Common myeloid progenitor, CD34-positive (primary cell): ENCODE data around the gene SGPP1.

Experiments used
- CTCF ChIA-PET: fragments of 350-600 bp; sonication (Branson Sonifier 250); formaldehyde crosslinking; loops from one replicate; lab custom pipeline; 2021; ENCODE audit warnings: antibody characterized with exemption; lab: Charles Lee
- POLR2A ChIA-PET: fragments of 350-600 bp; sonication (Branson Sonifier 250); formaldehyde crosslinking; loops from one replicate; lab custom pipeline; 2021; ENCODE audit warnings: antibody characterized with exemption; lab: Charles Lee
- DNase-seq, 3 donors: peaks; one replicate each; pipeline versions ENCODE4 v3.0.0 to v3.0.0-alpha.2; 2013
- H3K27ac ChIP-seq, 2 experiments: 1 replicate in 1 of 2; 2 replicates in 1 of 2; pipeline ENCODE4 v1.7.0; 2013; ENCODE audit warnings: inconsistent platforms in 2 of 2, low read length in 2 of 2, mild to moderate bottlenecking in 2 of 2, low read depth in 1 of 2, moderate library complexity in 1 of 2; ENCODE audit not compliant: severe bottlenecking in 2 of 2, insufficient read depth in 1 of 2, poor library complexity in 1 of 2
- H3K27me3 ChIP-seq, 5 experiments: replicated peaks in 2 of 5; 1 replicate in 3 of 5; 2 replicates in 2 of 5; pipeline versions ENCODE4 v1.6.1 to v1.7.0; 2013; ENCODE audit warnings: low read length in 4 of 5, mild to moderate bottlenecking in 2 of 5, moderate library complexity in 2 of 5, inconsistent platforms in 1 of 5; ENCODE audit not compliant: insufficient read depth in 5 of 5, control insufficient read depth in 4 of 5
- H3K36me3 ChIP-seq, 4 experiments: 1 replicate in 2 of 4; 2 replicates in 2 of 4; pipeline versions ENCODE4 v1.6.1 to v1.7.0; 2013; ENCODE audit warnings: low read length in 3 of 4, control low read depth in 1 of 4, mild to moderate bottlenecking in 1 of 4; ENCODE audit not compliant: control insufficient read depth in 4 of 4, insufficient read depth in 4 of 4
- H3K4me1 ChIP-seq, 4 experiments: 1 replicate in 3 of 4; 2 replicates in 1 of 4; pipeline versions ENCODE4 v1.6.1 to v1.7.1; 2013; ENCODE audit warnings: low read length in 3 of 4, mild to moderate bottlenecking in 3 of 4, control low read depth in 1 of 4, inconsistent platforms in 1 of 4, moderate library complexity in 1 of 4; ENCODE audit not compliant: control insufficient read depth in 4 of 4, insufficient read depth in 4 of 4; ENCODE audit errors: control extremely low read depth in 1 of 4
- H3K4me3 ChIP-seq, 7 experiments: 1 replicate in 4 of 7; 2 replicates in 3 of 7; pipeline versions ENCODE4 v1.5.1 to v1.7.0; 2013; ENCODE audit warnings: mild to moderate bottlenecking in 7 of 7, low read length in 6 of 7, moderate library complexity in 6 of 7, inconsistent platforms in 2 of 7, low read depth in 2 of 7, control low read depth in 1 of 7; ENCODE audit not compliant: insufficient read depth in 4 of 7, control insufficient read depth in 1 of 7; ENCODE audit errors: extremely low read depth in 1 of 7
- H3K9me3 ChIP-seq, 5 experiments: 1 replicate in 4 of 5; 2 replicates in 1 of 5; pipeline versions ENCODE4 v1.6.1 to v1.7.1; 2013; ENCODE audit warnings: low read length in 4 of 5, mild to moderate bottlenecking in 2 of 5, inconsistent platforms in 1 of 5, low read depth in 1 of 5, moderate library complexity in 1 of 5; ENCODE audit not compliant: control insufficient read depth in 4 of 5, insufficient read depth in 2 of 5; ENCODE audit errors: control extremely low read depth in 1 of 5
- WGBS: methylation state at CpG from one replicate; pipeline ENCODE4 v1.1.5; 2013; ENCODE audit not compliant: insufficient coverage; 5-methylcytosine and 5-hydroxymethylcytosine counted together

Gene SGPP1

DNA sequence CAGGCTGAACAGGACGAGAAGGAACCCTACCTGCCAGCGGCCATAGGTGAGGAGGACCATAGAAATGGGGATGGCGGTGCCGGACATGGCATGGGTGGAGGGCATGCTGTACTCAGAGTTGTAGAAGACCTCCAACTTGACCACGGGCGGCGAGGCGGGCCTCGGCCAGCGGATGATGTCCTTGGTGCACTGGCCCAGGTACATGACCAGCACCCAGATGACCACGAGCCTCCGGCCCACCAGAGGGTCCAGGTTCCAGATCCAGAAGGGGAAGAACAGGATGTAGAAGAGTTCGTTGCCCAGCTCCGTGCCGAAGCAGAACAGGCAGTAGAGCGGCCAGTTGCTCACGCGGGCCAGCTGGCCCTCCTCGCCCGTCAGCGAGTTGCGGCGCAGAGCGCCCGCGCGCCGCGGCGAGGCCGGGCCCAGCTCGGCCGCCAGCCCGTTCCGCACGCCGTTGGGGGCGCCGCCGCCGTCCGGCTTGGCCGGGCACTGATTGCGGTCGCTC is 582 bp downstream of the SGPP1 start:
- DNase-seq: peak in 2 of 3 donors; percentile 21 to 40
- Histone ChIP-seq H3K27ac (peak overlapping the region in 1 of 2 experiments; percentile 66), H3K36me3 (no peaks in the 10 kb centered on the region), H3K27me3 (no peaks in the 10 kb centered on the region), H3K4me3 (peak overlapping the region; percentile 83 to 98 (median 93)), H3K9me3 (no peaks in the 10 kb centered on the region), H3K4me1 (peaks cover 13 to 24% (median 17%) of the 10 kb centered on the region in 4 experiments)
- CTCF ChIA-PET: interaction anchor here (1.6 to 2.6 kb wide), 3 partner anchors 10 to 86 kb away, joined by 9 to 14 read pairs (median 10); partner anchors contain the start of gene WDR89
- under 1% methylated on average over 37 of the region's 45 CpGs for WGBS
- POLR2A ChIA-PET: interaction anchor here (1.4 kb wide), 1 partner anchor 86 kb away, joined by 5 read pairs; the partner anchor contains the start of gene WDR89

DNA sequence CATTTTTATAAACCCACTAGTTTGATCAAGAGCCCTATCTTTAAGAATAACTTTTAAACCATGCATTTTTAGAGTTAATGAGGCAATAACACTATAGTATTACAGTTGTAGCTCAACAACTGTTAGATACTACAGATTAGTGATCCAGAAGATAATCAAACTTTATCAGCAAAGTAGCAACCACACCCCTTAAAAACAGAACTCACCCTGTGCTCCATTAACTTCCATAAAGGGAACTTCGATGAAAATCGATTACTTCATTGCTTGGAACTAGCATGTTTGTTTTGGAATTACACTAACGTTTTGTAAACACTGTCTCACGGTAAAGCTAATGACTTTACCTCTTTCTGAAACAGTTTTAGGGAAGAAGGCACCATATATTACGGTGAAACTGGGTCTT is 1.4 kb downstream of the SGPP1 start:
- CTCF ChIA-PET: interaction anchor here (0.7 to 2.6 kb wide), 3 partner anchors 44 to 568 kb away, joined by 3 to 10 read pairs (median 3); partner anchors contain the start of gene WDR89
- H3K4me1 ChIP-seq: peaks cover 13 to 24% (median 17%) of the 10 kb centered on the region in 4 experiments
- POLR2A ChIA-PET: interaction anchor here (0.6 kb wide), 1 partner anchor 152 kb away, joined by 3 read pairs; no protein-coding TSS in a partner anchor
- H3K9me3 ChIP-seq: no peaks in the 10 kb centered on the region
- peak overlapping the region in 1 of 2 experiments; percentile 66 for H3K27ac ChIP-seq
- peak overlapping the region in 6 of 7 experiments; percentile 83 to 98 (median 90) for H3K4me3 ChIP-seq
- no peaks in the 10 kb centered on the region for H3K36me3 ChIP-seq
- no CpG with 5 or more reads among the region's 5 CpGs for WGBS
- no peaks in the 10 kb centered on the region for H3K27me3 ChIP-seq
- no peak for DNase-seq

DNA sequence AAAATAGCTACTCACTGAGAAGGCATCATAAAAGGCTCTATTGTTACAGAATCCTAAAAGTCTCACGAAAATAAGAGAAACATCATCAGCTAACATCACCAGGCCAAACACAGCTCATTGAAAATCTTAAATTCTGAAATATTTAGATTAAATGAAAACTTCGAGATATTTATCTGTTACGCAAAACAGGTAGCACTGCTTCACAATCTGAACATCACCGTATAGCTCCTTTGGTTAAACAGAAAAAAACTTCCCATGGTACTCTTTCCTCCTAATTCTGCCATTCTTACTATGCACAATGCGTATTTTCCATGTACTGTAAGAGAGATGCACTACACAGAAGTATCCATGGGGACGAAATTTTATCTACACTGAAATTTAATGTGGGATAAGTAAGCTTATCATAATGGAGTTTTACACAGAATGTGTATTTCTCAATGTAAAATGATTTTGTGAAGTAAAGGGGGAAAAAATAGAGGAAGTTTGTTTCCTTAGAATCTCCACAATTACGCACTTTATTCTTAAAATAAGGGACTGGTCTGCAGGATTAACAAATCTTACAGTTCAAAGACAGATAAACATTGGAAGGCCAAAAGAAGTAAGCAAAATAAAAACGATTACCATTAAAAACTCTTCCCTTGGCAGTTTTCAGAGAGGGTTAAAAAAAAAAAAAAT is 1.9 kb downstream of the SGPP1 start:
- Histone ChIP-seq H3K4me1 (peaks cover 13 to 24% (median 17%) of the 10 kb centered on the region in 4 experiments), H3K27me3 (no peaks in the 10 kb centered on the region), H3K36me3 (peaks cover 0 to 2% (median 0%) of the 10 kb centered on the region in 4 experiments), H3K9me3 (no peaks in the 10 kb centered on the region), H3K4me3 (peak overlapping the region in 6 of 7 experiments; percentile 83 to 98 (median 90)), H3K27ac (no peak overlapping the region)
- WGBS: 95% methylated on average over 3 of the region's 8 CpGs
- POLR2A ChIA-PET: interaction anchor here (0.6 to 0.9 kb wide), 2 partner anchors 63 to 152 kb away, joined by 3 read pairs; no protein-coding TSS in a partner anchor
- no peak for DNase-seq
- CTCF ChIA-PET: interaction anchor here (0.7 to 2.6 kb wide), 3 partner anchors 45 to 569 kb away, joined by 3 to 10 read pairs (median 3); partner anchors contain the start of gene WDR89

DNA sequence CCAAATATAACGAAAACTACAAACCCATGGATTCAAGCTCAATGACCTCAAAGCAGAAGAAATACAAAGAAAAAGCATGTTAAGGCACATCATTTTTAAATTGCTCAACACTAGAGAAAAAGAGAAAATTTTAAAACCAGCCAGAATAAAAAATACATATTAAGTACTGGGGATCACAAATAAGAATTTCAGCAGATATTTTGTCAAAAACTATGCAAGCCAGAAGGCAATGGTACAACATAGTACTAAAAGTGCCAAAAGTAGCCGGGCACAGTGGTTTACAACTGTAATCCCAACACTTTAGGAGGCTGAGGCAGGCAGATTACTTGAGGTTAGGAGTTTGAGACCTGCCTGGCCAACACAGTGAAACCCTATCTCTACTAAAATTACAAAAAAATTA is 10.2 kb downstream of the SGPP1 start:
- H3K36me3 ChIP-seq: peaks cover 0 to 18% (median 3%) of the 10 kb centered on the region in 4 experiments
- WGBS: 100% methylated on average over 1 of the region's 2 CpGs
- no peaks in the 10 kb centered on the region for H3K27me3 ChIP-seq
- H3K4me3 ChIP-seq: no peak overlapping the region
- peaks cover 5 to 27% (median 8%) of the 10 kb centered on the region in 5 experiments for H3K9me3 ChIP-seq
- H3K27ac ChIP-seq: no peak overlapping the region
- DNase-seq: peak; percentile 33 to 78 (median 57)
- ChIA-PET POLR2A (no interaction called here), CTCF (interaction anchor here (1.4 to 2.5 kb wide), 2 partner anchors 10 to 11 kb away, joined by 5 to 9 read pairs; partner anchors contain the start of gene SGPP1)
- no peaks in the 10 kb centered on the region for H3K4me1 ChIP-seq

DNA sequence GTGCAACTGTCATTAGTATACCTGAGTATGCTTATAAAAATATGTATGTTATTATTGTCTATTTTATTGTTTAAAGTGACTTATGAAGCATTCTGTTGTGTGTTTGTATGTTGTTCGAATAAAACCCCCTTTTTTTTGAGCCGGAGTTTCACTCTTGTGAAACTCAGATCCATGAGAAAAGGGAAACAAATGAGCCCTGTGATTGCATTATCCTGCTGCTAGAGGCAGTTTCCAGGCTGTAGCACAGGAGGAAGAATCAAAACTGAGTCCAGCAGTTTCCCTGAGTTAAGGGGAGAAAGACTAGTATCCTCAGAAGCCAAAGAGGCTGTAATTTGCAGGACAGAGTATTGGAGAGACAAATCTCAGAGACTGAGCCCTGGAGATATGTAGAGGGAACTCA is 12.5 kb downstream of the SGPP1 start:
- ChIA-PET CTCF (no interaction called here), POLR2A (no interaction called here)
- WGBS: 95% methylated on average over 2 of the region's 2 CpGs

DNA sequence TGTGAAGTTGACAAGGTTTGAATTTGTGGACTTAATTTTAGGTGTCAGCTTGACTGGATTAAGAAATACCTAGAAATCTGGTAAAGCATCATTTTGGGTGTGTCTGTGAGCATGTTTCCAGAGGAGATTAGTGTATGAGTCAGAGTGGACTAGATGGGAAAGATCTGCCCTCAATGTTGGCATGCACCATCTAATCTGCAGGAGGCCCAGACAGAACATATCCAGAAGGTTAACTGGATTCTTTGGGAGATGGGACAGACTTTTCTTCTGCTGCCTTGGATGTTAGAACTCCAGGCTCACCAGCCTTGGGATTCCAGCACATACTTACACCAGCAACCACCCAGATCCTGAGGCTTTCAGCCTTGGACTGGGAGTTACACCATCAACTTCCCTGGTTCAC is 14.1 kb downstream of the SGPP1 start:
- H3K9me3 ChIP-seq: peaks cover 5 to 33% (median 8%) of the 10 kb centered on the region in 5 experiments
- H3K27ac ChIP-seq: no peak overlapping the region
- CTCF ChIA-PET: interaction anchor here (0.9 kb wide), 1 partner anchor 21 kb away, joined by 3 read pairs; no protein-coding TSS in a partner anchor

More for the DNA sequence above, 12.5 kb downstream of the SGPP1 start:
- Histone ChIP-seq H3K4me3 (no peak overlapping the region), H3K27me3 (no peaks in the 10 kb centered on the region), H3K4me1 (no peaks in the 10 kb centered on the region), H3K9me3 (peaks cover 5 to 33% (median 8%) of the 10 kb centered on the region in 5 experiments), H3K27ac (no peak overlapping the region), H3K36me3 (peaks cover 0 to 16% (median 3%) of the 10 kb centered on the region in 4 experiments)
- no peak for DNase-seq

More for the DNA sequence above, 14.1 kb downstream of the SGPP1 start:
- Histone ChIP-seq H3K36me3 (peaks cover 0 to 16% (median 3%) of the 10 kb centered on the region in 4 experiments), H3K27me3 (no peaks in the 10 kb centered on the region), H3K4me1 (peaks cover 0 to 3% (median 0%) of the 10 kb centered on the region in 4 experiments), H3K4me3 (no peak overlapping the region)
- POLR2A ChIA-PET: no interaction called here
- DNase-seq: no peak
